HEK293 (cell line): ENCODE results near the gene PASK.

Experiments used
- CTCF ChIA-PET: fragments of 350-600 bp; formaldehyde crosslinking; extraction: SDS; loops from one replicate; lab custom pipeline; 2021; ENCODE audit warnings: antibody characterized with exemption; lab: Yijun Ruan, JAX
- POLR2A ChIA-PET: fragments of 300-600 bp; formaldehyde crosslinking; extraction: SDS; loops from one replicate; lab custom pipeline; 2020; ENCODE audit warnings: antibody characterized with exemption, inconsistent platforms; lab: Yijun Ruan, JAX
- H3K27ac ChIP-seq: fragments of 200-500 bp; sonication (Bioruptor generic); 2 replicates; pipeline ENCODE4 v1.5.1; 2014; ENCODE audit warnings: low read depth, low read length, control low read depth, inconsistent platforms; ENCODE audit errors: extremely low read depth
- H3K36me3 ChIP-seq, 2 experiments: fragments of 200-500 bp in 1 of 2; sonication (Bioruptor generic) in 1 of 2; 1 replicate in 1 of 2; 2 replicates in 1 of 2; pipeline ENCODE4 v1.5.1; 2014 to 2017; ENCODE audit warnings: inconsistent platforms in 2 of 2, low read length in 2 of 2; ENCODE audit not compliant: control insufficient read depth in 2 of 2, insufficient read depth in 1 of 2
- H3K4me1 ChIP-seq: fragments of 200-500 bp; sonication (Bioruptor generic); 2 replicates; pipeline ENCODE4 v1.5.1; 2014; ENCODE audit warnings: mild to moderate bottlenecking, low read length, inconsistent platforms; ENCODE audit not compliant: control insufficient read depth, insufficient read depth
- H3K4me3 ChIP-seq: 2 replicates; pipeline ENCODE4 v1.5.1; 2011; ENCODE audit warnings: low read depth, mild to moderate bottlenecking, control low read depth, low read length, moderate library complexity
- H3K9me3 ChIP-seq: fragments of 200-500 bp; sonication (Bioruptor generic); 2 replicates; pipeline ENCODE4 v1.5.1; 2014; ENCODE audit warnings: low read depth, low read length, inconsistent platforms; ENCODE audit not compliant: control insufficient read depth, insufficient read depth
- GLI4 ChIP-seq: fragments of 450-650 bp; formaldehyde crosslinking; IDR thresholded peaks from 2 replicates; pipeline ENCODE4 v1.5.1; 2016; ENCODE audit warnings: missing biosample characterization, missing genetic modification characterization
- INSM2 ChIP-seq: fragments of 450-650 bp; formaldehyde crosslinking; IDR thresholded peaks from 2 replicates; pipeline ENCODE4 v1.5.1; 2016; ENCODE audit warnings: missing biosample characterization, missing genetic modification characterization
- KLF8 ChIP-seq: fragments of 450-650 bp; formaldehyde crosslinking; IDR thresholded peaks from 2 replicates; pipeline ENCODE4 v1.5.1; 2016; ENCODE audit warnings: missing biosample characterization, missing genetic modification characterization
- SCRT1 ChIP-seq: fragments of 450-650 bp; formaldehyde crosslinking; IDR thresholded peaks from 2 replicates; pipeline ENCODE4 v1.5.1; 2016; ENCODE audit warnings: missing biosample characterization, missing genetic modification characterization, borderline replicate concordance
- SETDB1 ChIP-seq: IDR thresholded peaks from one replicate; pipeline ENCODE4 v1.6.1; 2017; ENCODE audit warnings: mild to moderate bottlenecking, low read length, moderate library complexity, mixed read lengths; ENCODE audit not compliant: insufficient read length
- SP3 ChIP-seq: fragments of 450-650 bp; formaldehyde crosslinking; IDR thresholded peaks from 2 replicates; pipeline ENCODE4 v1.5.1; 2016; ENCODE audit warnings: missing biosample characterization, missing genetic modification characterization
- ZBTB7A ChIP-seq: fragments of 450-650 bp; formaldehyde crosslinking; IDR thresholded peaks from 2 replicates; pipeline ENCODE4 v1.5.1; 2016; ENCODE audit warnings: low read depth, missing biosample characterization, missing genetic modification characterization
- ZNF112 ChIP-seq: fragments of 450-650 bp; formaldehyde crosslinking; IDR thresholded peaks from 2 replicates; pipeline ENCODE4 v1.5.0; 2017; ENCODE audit warnings: missing biosample characterization, missing genetic modification characterization
- ZNF133 ChIP-seq: fragments of 450-650 bp; formaldehyde crosslinking; IDR thresholded peaks from 2 replicates; pipeline ENCODE4 v1.5.1; 2016; ENCODE audit warnings: missing biosample characterization, missing genetic modification characterization
- ZNF138 ChIP-seq: fragments of 450-650 bp; formaldehyde crosslinking; IDR thresholded peaks from 2 replicates; pipeline ENCODE4 v1.5.1; 2016; ENCODE audit warnings: missing biosample characterization, missing genetic modification characterization, borderline replicate concordance
- ZNF311 ChIP-seq: fragments of 450-650 bp; formaldehyde crosslinking; IDR thresholded peaks from 2 replicates; pipeline ENCODE4 v1.5.1; 2017; ENCODE audit warnings: missing biosample characterization, missing genetic modification characterization, borderline replicate concordance
- ZNF426 ChIP-seq: fragments of 450-650 bp; formaldehyde crosslinking; IDR thresholded peaks from 2 replicates; pipeline ENCODE4 v1.5.1; 2017; ENCODE audit warnings: missing biosample characterization, missing genetic modification characterization, mild to moderate bottlenecking, inconsistent platforms, moderate library complexity
- ZNF433 ChIP-seq: fragments of 450-650 bp; formaldehyde crosslinking; IDR thresholded peaks from 2 replicates; pipeline ENCODE4 v1.5.1; 2016; ENCODE audit warnings: missing biosample characterization, missing genetic modification characterization, low read depth
- ZNF518A ChIP-seq: fragments of 450-650 bp; formaldehyde crosslinking; conservative IDR thresholded peaks from 2 replicates; pipeline ENCODE4 v1.5.1; 2016; ENCODE audit warnings: low read depth, missing biosample characterization, missing genetic modification characterization
- ZNF561 ChIP-seq: fragments of 450-650 bp; IDR thresholded peaks from 2 replicates; pipeline ENCODE4 v1.5.1; 2018; ENCODE audit warnings: missing biosample characterization, missing genetic modification characterization, borderline replicate concordance
- ZNF621 ChIP-seq: fragments of 450-650 bp; formaldehyde crosslinking; IDR thresholded peaks from 2 replicates; pipeline ENCODE4 v1.5.1; 2017; ENCODE audit warnings: missing biosample characterization, missing genetic modification characterization
- ZNF624 ChIP-seq: fragments of 450-650 bp; formaldehyde crosslinking; IDR thresholded peaks from 2 replicates; pipeline ENCODE4 v1.5.1; 2017; ENCODE audit warnings: missing biosample characterization, missing genetic modification characterization
- ZNF776 ChIP-seq: fragments of 450-650 bp; formaldehyde crosslinking; IDR thresholded peaks from 2 replicates; pipeline ENCODE4 v1.5.0; 2017; ENCODE audit warnings: missing biosample characterization, missing genetic modification characterization, borderline replicate concordance
- ZNF785 ChIP-seq: fragments of 450-650 bp; formaldehyde crosslinking; IDR thresholded peaks from 2 replicates; pipeline ENCODE4 v1.5.1; 2016; ENCODE audit warnings: missing biosample characterization, missing genetic modification characterization
- ZNF791 ChIP-seq: fragments of 450-650 bp; formaldehyde crosslinking; IDR thresholded peaks from 2 replicates; pipeline ENCODE4 v1.5.1; 2016; ENCODE audit warnings: missing biosample characterization, missing genetic modification characterization
- ZNF843 ChIP-seq: fragments of 450-650 bp; formaldehyde crosslinking; IDR thresholded peaks from 2 replicates; pipeline ENCODE4 v1.5.1; 2016; ENCODE audit warnings: missing biosample characterization, missing genetic modification characterization

PASK gene

GRCh38 chr2:241088376-241088775 lies 60.9 kb downstream of the PASK start:
- Histone ChIP-seq H3K4me3 (no peak overlapping the region), H3K27ac (no peak overlapping the region), H3K36me3 (peaks cover 27 to 76% of the 10 kb centered on the region in 2 experiments), H3K9me3 (no peaks in the 10 kb centered on the region), H3K4me1 (no peaks in the 10 kb centered on the region)
- ChIA-PET POLR2A (no interaction called here), CTCF (interaction anchor here (0.5 to 2.0 kb wide), 2 partner anchors 10 to 596 kb away, joined by 3 to 9 read pairs; no protein-coding TSS in a partner anchor)
- TF ChIP-seq INSM2 (tag by site-specific recombination) (no peak), ZNF624 (tag by site-specific recombination) (no peak), KLF8 (tag by site-specific recombination) (no peak), ZNF561 (tag by site-specific recombination) (no peak), SP3 (no peak), SCRT1 (no peak), ZNF843 (tag by site-specific recombination) (no peak), ZNF426 (tag by site-specific recombination) (no peak), ZNF433 (tag by site-specific recombination) (no peak), ZNF311 (tag by site-specific recombination) (no peak)

- no peak overlapping the region for H3K4me3 ChIP-seq
- CTCF ChIA-PET = no interaction called here
Measured at GRCh38 chr2:241087420-241088268, 61.6 kb downstream of the PASK start.

GRCh38 chr2:241084856-241085444 lies 64.3 kb downstream of the PASK start:
- H3K36me3 ChIP-seq = peaks cover 24 to 42% of the 10 kb centered on the region in 2 experiments
- CTCF ChIA-PET = no interaction called here
- H3K4me1 ChIP-seq = no peaks in the 10 kb centered on the region
- H3K27ac ChIP-seq = no peak overlapping the region
- H3K4me3 ChIP-seq = no peak overlapping the region
- H3K9me3 ChIP-seq = no peaks in the 10 kb centered on the region
- TF ChIP-seq ZBTB7A (tag by site-specific recombination) (no peak), ZNF791 (tag by site-specific recombination) (peak; percentile 92), ZNF133 (peak; percentile 79), ZNF621 (tag by site-specific recombination) (no peak), SETDB1 (peak; percentile 90), ZNF518A (no peak), ZNF138 (tag by site-specific recombination) (no peak)
- TF ChIP-seq, all 188 proteins: peak for 3
- POLR2A ChIA-PET = no interaction called here

More at GRCh38 chr2:241087420-241088268, 61.6 kb downstream of the PASK start:
- Histone ChIP-seq H3K36me3 (peaks cover 27 to 69% of the 10 kb centered on the region in 2 experiments), H3K4me1 (no peaks in the 10 kb centered on the region), H3K9me3 (no peaks in the 10 kb centered on the region), H3K27ac (no peak overlapping the region)
- POLR2A ChIA-PET = no interaction called here
- TF ChIP-seq ZNF776 (tag by site-specific recombination) (no peak), ZNF785 (no peak), GLI4 (no peak), ZNF112 (tag by site-specific recombination) (no peak)
